GM11168 (cell line): ENCODE measurements around the gene CPA4.
"Not testable (repeated sequence)": the region's sequence is repeated elsewhere in the genome, so short reads cannot be mapped to it uniquely, and the experiment has no call there.

Experiments
- in situ Hi-C: fragments of 300-500 bp; cut with MboI; formaldehyde crosslinking; loops from one replicate; pipeline ENCODE4 v1.12.0; 2022; ENCODE audit warnings: low sequenced_read_pairs; ENCODE audit not compliant: unreplicated experiment

CPA4 gene

GRCh38 chr7:130299866-130300265 lies 6.9 kb downstream of the CPA4 start:
- in situ Hi-C loops: no loop called here

- in situ Hi-C loops: no loop called here
Measured at GRCh38 chr7:130301501-130302020, 8.6 kb downstream of the CPA4 start.

- in situ Hi-C loops: no loop called here
Measured at GRCh38 chr7:130302649-130303048, 9.7 kb downstream of the CPA4 start.

- in situ Hi-C loops: no loop called here
Measured at GRCh38 chr7:130303127-130303526, 10.2 kb downstream of the CPA4 start.

GRCh38 chr7:130303551-130303950 lies 10.6 kb downstream of the CPA4 start:
- in situ Hi-C loops: no loop called here

- in situ Hi-C loops: no loop called here
Measured at GRCh38 chr7:130303982-130304381, 11.0 kb downstream of the CPA4 start.

- in situ Hi-C loops: no loop called here
Measured at GRCh38 chr7:130304878-130305277, 11.9 kb downstream of the CPA4 start.

GRCh38 chr7:130305433-130306042 lies 12.6 kb downstream of the CPA4 start:
- in situ Hi-C loops: no loop called here

- in situ Hi-C loops: no loop called here
Measured at GRCh38 chr7:130309986-130310385, 17.0 kb downstream of the CPA4 start.

- in situ Hi-C loops: no loop called here
Measured at GRCh38 chr7:130314305-130314704, 21.3 kb downstream of the CPA4 start.

GRCh38 chr7:130319541-130319940 lies 26.6 kb downstream of the CPA4 start:
- in situ Hi-C loops: no loop called here

- in situ Hi-C loops: not testable (repeated sequence)
Measured at GRCh38 chr7:130321542-130322229, 28.7 kb downstream of the CPA4 start.

GRCh38 chr7:130322615-130323014 lies 29.7 kb downstream of the CPA4 start:
- in situ Hi-C loops: no loop called here

GRCh38 chr7:130324306-130324943 lies 31.5 kb downstream of the CPA4 start:
- in situ Hi-C loops: no loop called here

- in situ Hi-C loops: no loop called here
Measured at GRCh38 chr7:130329681-130330080, 36.7 kb downstream of the CPA4 start.

- in situ Hi-C loops: no loop called here
Measured at GRCh38 chr7:130332259-130333053, 39.5 kb downstream of the CPA4 start.

- in situ Hi-C loops: no loop called here
Measured at GRCh38 chr7:130333832-130334231, 40.9 kb downstream of the CPA4 start.

- in situ Hi-C loops: no loop called here
Measured at GRCh38 chr7:130334274-130334673, 41.3 kb downstream of the CPA4 start.

GRCh38 chr7:130337410-130337971 lies 44.5 kb downstream of the CPA4 start:
- in situ Hi-C loops: no loop called here

GRCh38 chr7:130338233-130338632 lies 45.3 kb downstream of the CPA4 start:
- in situ Hi-C loops: no loop called here
